GM12865 (cell line): ENCODE results near the gene GPR146.

ENCODE experiments used
- DNase-seq: peaks from one replicate; pipeline ENCODE4 v3.0.0; 2010; ENCODE audit warnings: low read depth
- H3K4me3 ChIP-seq: 2 replicates; pipeline ENCODE4 v1.5.1; 2011; ENCODE audit warnings: mild to moderate bottlenecking, low read depth, low read length, control low read depth
- CTCF ChIP-seq: IDR thresholded peaks from 2 replicates; pipeline ENCODE4 v1.5.1; 2011; ENCODE audit warnings: low read length, control low read depth, low read depth, inconsistent platforms; ENCODE audit not compliant: insufficient read depth; ENCODE audit errors: missing control alignments

Gene GPR146

GRCh38 chr7:1058821-1059199 lies 14.5 kb downstream of the GPR146 start:
- no peak for TF ChIP-seq CTCF
- peak; percentile 63 for DNase-seq
- H3K4me3 ChIP-seq = 0 out of 2 replicates have a peak overlapping the region, but pooled peaks have one; percentile 9

DNA sequence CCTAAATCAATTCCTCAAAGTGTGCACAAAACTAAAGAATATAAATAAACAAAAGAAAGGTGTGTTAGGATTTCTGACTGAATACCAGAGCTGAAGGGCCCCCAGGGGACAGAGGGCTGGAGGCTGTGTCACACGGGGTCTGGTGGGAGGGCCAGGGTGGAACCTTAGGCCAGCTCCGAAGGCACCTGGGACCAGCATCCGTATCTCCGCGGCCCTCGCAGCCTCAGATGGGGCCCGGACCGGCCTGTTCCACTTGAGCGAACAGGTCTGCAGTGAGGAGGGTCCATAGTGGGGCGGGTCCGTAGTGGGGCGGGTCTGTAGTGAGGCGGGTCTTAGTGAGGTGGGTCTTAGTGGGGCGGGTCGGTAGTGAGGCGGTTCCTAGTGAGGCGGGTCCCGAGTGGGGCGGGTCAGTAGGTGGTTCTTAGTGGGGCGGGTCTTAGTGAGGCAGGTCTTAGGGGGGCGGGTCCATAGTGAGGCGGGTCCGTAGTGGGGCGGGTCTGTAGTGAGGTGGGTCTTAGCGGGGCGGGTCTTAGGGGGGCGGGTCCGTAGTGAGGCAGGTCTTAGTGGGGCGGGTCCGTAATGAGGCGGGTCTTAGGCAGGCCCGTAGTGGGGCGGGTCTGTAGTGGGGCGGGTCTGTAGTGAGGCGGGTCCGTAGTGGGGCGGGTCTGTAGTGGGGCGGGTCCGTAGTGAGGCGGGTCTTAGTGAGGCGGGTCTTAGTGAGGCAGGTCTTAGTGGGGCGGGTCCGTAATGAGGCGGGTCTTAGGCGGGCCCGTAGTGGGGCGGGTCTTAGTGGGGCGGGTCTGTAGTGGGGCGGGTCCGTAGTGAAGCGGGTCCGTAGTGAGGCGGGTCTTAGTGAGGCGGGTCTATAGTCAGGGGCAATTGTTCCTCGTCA lies 15.1 kb downstream of the GPR146 start:
- peak; percentile 85 for DNase-seq
- TF ChIP-seq CTCF = no peak
- peak overlapping the region; percentile 38 for H3K4me3 ChIP-seq

DNA sequence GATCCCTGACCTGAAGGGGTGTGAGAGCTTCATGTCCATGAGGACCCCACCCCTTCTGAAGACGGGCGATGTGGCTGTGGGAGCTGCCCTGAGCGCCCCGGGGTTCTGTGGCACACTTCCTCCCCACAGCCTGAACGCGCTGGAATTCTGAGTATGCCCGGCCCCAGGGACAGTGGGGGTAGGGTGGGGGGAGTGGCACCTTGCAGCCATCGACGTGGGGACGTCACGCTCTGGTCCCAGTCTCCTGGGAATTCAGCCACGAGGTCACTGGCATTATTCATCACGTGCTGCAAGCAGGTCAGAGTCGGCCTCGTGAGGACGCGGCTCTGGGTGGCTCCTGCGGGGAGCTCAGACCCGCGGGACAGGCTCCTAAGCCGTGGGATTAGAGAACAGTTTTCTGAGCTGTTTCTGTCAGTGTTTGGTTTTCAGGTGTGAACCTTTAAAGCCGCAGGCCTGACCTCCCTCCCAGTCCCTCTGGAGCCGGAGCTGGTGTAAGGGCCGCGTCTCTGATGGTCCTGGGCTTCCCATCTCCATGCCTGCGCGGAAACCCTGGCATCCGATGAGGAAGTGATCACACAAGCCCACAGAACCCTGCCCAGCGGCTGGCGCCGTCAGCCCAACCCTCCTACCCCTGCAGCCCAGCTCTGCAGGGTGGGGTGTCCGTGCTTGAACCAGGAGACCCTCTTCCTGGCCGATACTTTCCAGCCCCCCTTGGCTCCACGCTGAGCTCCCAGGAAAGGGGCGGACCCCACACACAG lies 16.1 kb downstream of the GPR146 start:
- TF ChIP-seq CTCF = no peak
- H3K4me3 ChIP-seq = peak overlapping the region; percentile 38
- DNase-seq = no peak

DNA sequence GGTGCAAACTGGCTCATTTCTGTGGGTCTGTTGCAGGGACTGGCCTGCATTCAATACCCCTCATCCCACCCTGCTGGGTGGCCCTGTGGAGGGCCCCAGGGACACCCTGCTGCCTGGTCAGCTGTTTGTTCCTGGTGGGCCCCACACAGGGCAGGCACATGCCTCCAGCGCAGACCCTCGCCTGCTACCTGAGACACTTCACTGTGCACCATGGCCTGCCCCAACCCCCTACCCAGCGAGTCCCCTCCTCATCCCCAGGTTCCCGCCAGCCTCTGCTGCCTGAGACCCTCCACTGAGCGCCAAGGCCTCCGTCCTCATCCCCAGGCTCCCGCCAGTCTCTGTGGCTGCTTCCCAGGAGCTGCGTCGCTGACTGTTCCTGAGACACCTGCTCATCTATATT lies 16.8 kb downstream of the GPR146 start:
- no peak for TF ChIP-seq CTCF
- DNase-seq = no peak
- peak overlapping the region; percentile 9 for H3K4me3 ChIP-seq

GRCh38 chr7:1062296-1063294 lies 18.2 kb downstream of the GPR146 start:
- H3K4me3 ChIP-seq = peak overlapping the region; percentile 19
- no peak for TF ChIP-seq CTCF
- DNase-seq = peak; percentile 88

DNA sequence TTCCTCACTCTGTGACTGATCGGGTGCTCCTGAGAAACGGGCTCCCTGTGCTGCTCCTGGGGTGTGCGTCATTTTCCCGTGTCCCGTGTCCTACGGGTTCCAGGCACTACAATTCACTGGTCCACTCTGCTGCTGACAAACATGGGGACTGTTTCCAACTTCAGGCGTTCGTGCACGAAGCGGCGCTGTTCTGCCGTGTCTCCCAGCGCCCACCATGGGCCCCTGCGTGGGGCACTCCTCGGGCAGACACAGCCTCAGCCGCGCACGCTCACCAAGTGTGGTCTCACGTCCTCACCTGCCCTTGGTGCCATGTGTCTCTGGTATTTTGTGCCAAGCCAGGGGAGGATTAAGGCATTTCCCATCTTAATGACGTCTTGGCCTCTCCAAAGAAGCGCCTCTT lies 19.0 kb downstream of the GPR146 start:
- DNase-seq = no peak
- TF ChIP-seq CTCF = no peak
- no peak overlapping the region for H3K4me3 ChIP-seq
